SK-N-SH (cell line): ENCODE results near the gene DEAF1.

ENCODE experiments used
- ELF1 ChIP-seq: IDR thresholded peaks from 2 replicates; pipeline ENCODE4 v1.4.0; 2012
- EP300 ChIP-seq, 2 experiments: IDR thresholded peaks; 2 replicates each; pipeline versions ENCODE4 v1.4.0 to v1.6.1; 2012; ENCODE audit warnings: borderline replicate concordance in 1 of 2, low read depth in 1 of 2, low read length in 1 of 2
- GABPA ChIP-seq: IDR thresholded peaks from 2 replicates; pipeline ENCODE4 v1.4.0; 2012; ENCODE audit warnings: low read depth, mild to moderate bottlenecking
- TCF12 ChIP-seq: IDR thresholded peaks from 2 replicates; pipeline ENCODE4 v1.4.0; 2012
- TF ChIP-seq, protein P1 (sequence below): fragments of 200-600 bp; sonication (generic); IDR thresholded peaks from 2 replicates; pipeline ENCODE4 v1.6.1; 2017; ENCODE audit warnings: antibody characterized with exemption, mild to moderate bottlenecking, moderate library complexity
- TF ChIP-seq, protein P2 (sequence below): IDR thresholded peaks from 2 replicates; pipeline ENCODE4 v1.6.1; 2012; ENCODE audit warnings: mild to moderate bottlenecking, low read depth, low read length, moderate library complexity

DNA sequence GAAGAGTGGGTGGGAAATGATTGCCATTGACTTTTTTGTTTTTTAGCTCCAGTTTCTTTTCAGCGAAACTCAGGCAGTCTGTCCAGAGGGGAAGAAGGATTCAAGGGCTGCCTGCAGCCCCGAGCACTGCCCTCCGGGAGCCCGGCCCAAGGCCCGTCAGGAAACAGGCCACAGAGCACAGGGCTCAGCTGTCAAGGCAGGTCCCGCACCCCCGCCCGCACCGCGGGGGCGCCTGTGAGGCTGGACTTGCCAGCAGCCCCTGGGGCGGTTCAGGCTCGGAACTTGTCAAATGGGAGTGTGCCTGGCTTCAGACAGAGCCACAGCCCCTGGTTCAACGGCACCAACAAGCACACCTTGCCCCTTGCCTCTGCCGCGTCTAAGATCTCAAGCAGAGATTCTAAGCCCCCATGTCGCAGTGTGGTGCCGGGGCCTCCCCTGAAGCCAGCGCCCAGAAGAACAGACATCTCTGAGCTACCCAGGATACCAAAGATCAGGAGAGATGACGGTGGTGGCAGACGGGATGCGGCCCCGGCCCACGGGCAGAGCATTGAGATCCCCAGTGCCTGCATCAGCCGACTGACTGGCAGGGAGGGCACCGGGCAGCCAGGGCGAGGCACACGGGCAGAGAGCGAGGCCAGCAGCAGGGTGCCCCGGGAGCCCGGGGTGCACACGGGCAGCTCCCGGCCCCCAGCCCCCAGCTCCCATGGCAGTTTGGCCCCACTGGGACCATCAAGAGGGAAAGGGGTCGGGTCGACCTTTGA is 87.8 kb downstream of the DEAF1 start:
- TF ChIP-seq ELF1 (no peak), EP300 (IDR thresholded peaks at IDR 0.05; ENCODE audit: borderline replicate concordance in 1 of 2, low read depth in 1 of 2, low read length in 1 of 2) (no peak), TCF12 (no peak), GABPA (no peak)
- TF ChIP-seq, protein P1, sequence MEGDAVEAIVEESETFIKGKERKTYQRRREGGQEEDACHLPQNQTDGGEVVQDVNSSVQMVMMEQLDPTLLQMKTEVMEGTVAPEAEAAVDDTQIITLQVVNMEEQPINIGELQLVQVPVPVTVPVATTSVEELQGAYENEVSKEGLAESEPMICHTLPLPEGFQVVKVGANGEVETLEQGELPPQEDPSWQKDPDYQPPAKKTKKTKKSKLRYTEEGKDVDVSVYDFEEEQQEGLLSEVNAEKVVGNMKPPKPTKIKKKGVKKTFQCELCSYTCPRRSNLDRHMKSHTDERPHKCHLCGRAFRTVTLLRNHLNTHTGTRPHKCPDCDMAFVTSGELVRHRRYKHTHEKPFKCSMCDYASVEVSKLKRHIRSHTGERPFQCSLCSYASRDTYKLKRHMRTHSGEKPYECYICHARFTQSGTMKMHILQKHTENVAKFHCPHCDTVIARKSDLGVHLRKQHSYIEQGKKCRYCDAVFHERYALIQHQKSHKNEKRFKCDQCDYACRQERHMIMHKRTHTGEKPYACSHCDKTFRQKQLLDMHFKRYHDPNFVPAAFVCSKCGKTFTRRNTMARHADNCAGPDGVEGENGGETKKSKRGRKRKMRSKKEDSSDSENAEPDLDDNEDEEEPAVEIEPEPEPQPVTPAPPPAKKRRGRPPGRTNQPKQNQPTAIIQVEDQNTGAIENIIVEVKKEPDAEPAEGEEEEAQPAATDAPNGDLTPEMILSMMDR, result no peak
- TF ChIP-seq, protein P2, sequence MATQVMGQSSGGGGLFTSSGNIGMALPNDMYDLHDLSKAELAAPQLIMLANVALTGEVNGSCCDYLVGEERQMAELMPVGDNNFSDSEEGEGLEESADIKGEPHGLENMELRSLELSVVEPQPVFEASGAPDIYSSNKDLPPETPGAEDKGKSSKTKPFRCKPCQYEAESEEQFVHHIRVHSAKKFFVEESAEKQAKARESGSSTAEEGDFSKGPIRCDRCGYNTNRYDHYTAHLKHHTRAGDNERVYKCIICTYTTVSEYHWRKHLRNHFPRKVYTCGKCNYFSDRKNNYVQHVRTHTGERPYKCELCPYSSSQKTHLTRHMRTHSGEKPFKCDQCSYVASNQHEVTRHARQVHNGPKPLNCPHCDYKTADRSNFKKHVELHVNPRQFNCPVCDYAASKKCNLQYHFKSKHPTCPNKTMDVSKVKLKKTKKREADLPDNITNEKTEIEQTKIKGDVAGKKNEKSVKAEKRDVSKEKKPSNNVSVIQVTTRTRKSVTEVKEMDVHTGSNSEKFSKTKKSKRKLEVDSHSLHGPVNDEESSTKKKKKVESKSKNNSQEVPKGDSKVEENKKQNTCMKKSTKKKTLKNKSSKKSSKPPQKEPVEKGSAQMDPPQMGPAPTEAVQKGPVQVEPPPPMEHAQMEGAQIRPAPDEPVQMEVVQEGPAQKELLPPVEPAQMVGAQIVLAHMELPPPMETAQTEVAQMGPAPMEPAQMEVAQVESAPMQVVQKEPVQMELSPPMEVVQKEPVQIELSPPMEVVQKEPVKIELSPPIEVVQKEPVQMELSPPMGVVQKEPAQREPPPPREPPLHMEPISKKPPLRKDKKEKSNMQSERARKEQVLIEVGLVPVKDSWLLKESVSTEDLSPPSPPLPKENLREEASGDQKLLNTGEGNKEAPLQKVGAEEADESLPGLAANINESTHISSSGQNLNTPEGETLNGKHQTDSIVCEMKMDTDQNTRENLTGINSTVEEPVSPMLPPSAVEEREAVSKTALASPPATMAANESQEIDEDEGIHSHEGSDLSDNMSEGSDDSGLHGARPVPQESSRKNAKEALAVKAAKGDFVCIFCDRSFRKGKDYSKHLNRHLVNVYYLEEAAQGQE, result no peak
